ENCODE results near the gene DOCK10.

Gene DOCK10

GRCh38 chr2:224831530-224831929 lies 210.7 kb downstream of the DOCK10 start:
- Histone ChIP-seq H2AFZ (ENCODE audit: low read depth, low read length) (no peak overlapping the region), H3K4me2 (ENCODE audit: insufficient read depth, low read length) (no peak overlapping the region), H3K9ac (ENCODE audit: low read depth, low read length) (no peak overlapping the region), H3K4me3 (ENCODE audit: low read depth in 1 of 2, low read length in 2 of 2) (no peak overlapping the region), H3K27me3 (ENCODE audit: insufficient read depth, low read length, poor library complexity) (no peaks in the 10 kb centered on the region), H4K20me1 (ENCODE audit: insufficient read depth, low read length) (no peaks in the 10 kb centered on the region), H3K36me3 (ENCODE audit: insufficient read depth, low read length) (peaks cover 86% of the 10 kb centered on the region), H3K4me1 (ENCODE audit: insufficient read depth, low read length) (no peaks in the 10 kb centered on the region), H3K27ac (ENCODE audit: low read length) (no peak overlapping the region), H3K79me2 (ENCODE audit: insufficient read depth, low read length) (no peaks in the 10 kb centered on the region), H3K9me3 (ENCODE audit: insufficient read depth, low read length, severe bottlenecking) (no peaks in the 10 kb centered on the region)
- DNase-seq (no peak), ATAC-seq (ENCODE audit: insufficient read depth, low read depth) (no peak)
- TF ChIP-seq EZH2 (IDR thresholded peaks at IDR 0.05; ENCODE audit: borderline replicate concordance, low read depth, low read length, severe bottlenecking) (no peak), CTCF (IDR thresholded peaks at IDR 0.05; ENCODE audit: borderline replicate concordance, extremely low read depth, low read length, poor library complexity, severe bottlenecking) (no peak)

GRCh38 chr2:224820283-224820991 lies 221.8 kb downstream of the DOCK10 start:
- TF ChIP-seq CTCF (IDR thresholded peaks at IDR 0.05; ENCODE audit: borderline replicate concordance, extremely low read depth, low read length, poor library complexity, severe bottlenecking), result no peak
- TF ChIP-seq EZH2 (IDR thresholded peaks at IDR 0.05; ENCODE audit: borderline replicate concordance, low read depth, low read length, severe bottlenecking), result no peak
- Histone ChIP-seq H3K4me2 (ENCODE audit: insufficient read depth, low read length) (no peak overlapping the region), H3K36me3 (ENCODE audit: insufficient read depth, low read length) (peaks cover 42% of the 10 kb centered on the region), H3K9ac (ENCODE audit: low read depth, low read length) (no peak overlapping the region), H3K9me3 (ENCODE audit: insufficient read depth, low read length, severe bottlenecking) (no peaks in the 10 kb centered on the region), H3K79me2 (ENCODE audit: insufficient read depth, low read length) (no peaks in the 10 kb centered on the region), H4K20me1 (ENCODE audit: insufficient read depth, low read length) (no peaks in the 10 kb centered on the region), H3K27me3 (ENCODE audit: insufficient read depth, low read length, poor library complexity) (no peaks in the 10 kb centered on the region), H3K27ac (ENCODE audit: low read length) (no peak overlapping the region), H3K4me3 (ENCODE audit: low read depth in 1 of 2, low read length in 2 of 2) (no peak overlapping the region), H3K4me1 (ENCODE audit: insufficient read depth, low read length) (no peaks in the 10 kb centered on the region), H2AFZ (ENCODE audit: low read depth, low read length) (no peak overlapping the region)
- DNase-seq, result no peak
- ATAC-seq (ENCODE audit: insufficient read depth, low read depth), result no peak

DNA sequence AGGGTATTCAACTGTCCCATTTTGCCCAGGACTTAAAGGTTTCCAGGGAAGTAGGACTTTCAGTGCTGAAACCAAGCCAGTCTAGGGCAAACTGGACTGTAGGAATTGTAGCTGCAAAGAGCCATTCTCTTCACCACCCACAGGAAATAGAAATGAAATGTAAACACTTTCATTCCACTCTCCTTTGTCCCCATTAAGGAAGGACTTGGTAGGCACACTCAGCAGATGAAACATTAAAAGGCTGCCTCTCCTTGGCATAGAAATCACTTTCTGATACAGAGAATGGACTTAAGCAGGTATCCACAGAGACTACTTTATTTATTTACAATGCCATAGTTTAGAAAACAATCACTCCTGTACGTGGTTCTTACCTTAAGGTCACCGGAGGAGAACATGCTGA lies 223.2 kb downstream of the DOCK10 start:
- H4K20me1 ChIP-seq (ENCODE audit: insufficient read depth, low read length), result no peaks in the 10 kb centered on the region
- H3K27ac ChIP-seq (ENCODE audit: low read length), result no peak overlapping the region
- no peak overlapping the region for H3K9ac ChIP-seq (ENCODE audit: low read depth, low read length)
- no peak for TF ChIP-seq EZH2 (IDR thresholded peaks at IDR 0.05; ENCODE audit: borderline replicate concordance, low read depth, low read length, severe bottlenecking)
- TF ChIP-seq CTCF (IDR thresholded peaks at IDR 0.05; ENCODE audit: borderline replicate concordance, extremely low read depth, low read length, poor library complexity, severe bottlenecking), result no peak
- no peak overlapping the region for H2AFZ ChIP-seq (ENCODE audit: low read depth, low read length)
- no peak overlapping the region for H3K4me3 ChIP-seq (ENCODE audit: low read depth in 1 of 2, low read length in 2 of 2)
- no peak overlapping the region for H3K4me2 ChIP-seq (ENCODE audit: insufficient read depth, low read length)
- H3K4me1 ChIP-seq (ENCODE audit: insufficient read depth, low read length), result no peaks in the 10 kb centered on the region
- H3K9me3 ChIP-seq (ENCODE audit: insufficient read depth, low read length, severe bottlenecking), result no peaks in the 10 kb centered on the region
- no peak for ATAC-seq (ENCODE audit: insufficient read depth, low read depth)
- peaks cover 49% of the 10 kb centered on the region for H3K36me3 ChIP-seq (ENCODE audit: insufficient read depth, low read length)
- H3K79me2 ChIP-seq (ENCODE audit: insufficient read depth, low read length), result no peaks in the 10 kb centered on the region
- no peak for DNase-seq
- no peaks in the 10 kb centered on the region for H3K27me3 ChIP-seq (ENCODE audit: insufficient read depth, low read length, poor library complexity)

All from DND-41 (cell line).